ENCODE measurements around the gene CDC37.
"Not testable (repeated sequence)": the region's sequence is repeated elsewhere in the genome, so short reads cannot be mapped to it uniquely, and the experiment has no call there.

CDC37 gene

DNA sequence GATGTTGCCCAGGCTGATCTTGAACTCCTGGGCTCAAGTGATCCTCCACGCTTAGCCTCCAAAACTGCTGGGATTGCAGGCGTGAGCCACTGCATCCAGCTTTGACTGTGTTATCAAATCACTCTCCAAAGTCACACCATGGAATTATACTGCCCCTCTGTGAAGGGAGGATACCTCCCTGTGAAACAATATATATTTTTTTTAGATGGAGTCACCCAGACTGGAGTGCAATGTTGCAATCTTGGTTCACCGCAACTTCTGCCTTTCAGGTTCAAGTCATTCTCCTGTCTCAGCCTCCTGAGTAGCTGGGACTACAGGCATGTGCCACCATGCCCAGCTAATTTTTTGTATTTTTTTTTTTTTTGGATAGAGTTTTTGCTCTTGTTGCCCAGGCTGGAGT lies 30.7 kb downstream of the CDC37 start:
- Mint-ChIP-seq H3K36me3 (ENCODE audit: low read depth) (peaks cover 86% of the 10 kb centered on the region), H3K4me1 (ENCODE audit: low read depth) (peaks cover 45% of the 10 kb centered on the region), H3K27me3 (no peaks in the 10 kb centered on the region), H3K4me3 (peak overlapping the region; percentile 32), H3K27ac (peak overlapping the region; percentile 78), H3K9me3 (no peaks in the 10 kb centered on the region)
- intact Hi-C loops (cut with micrococcal nuclease), result no loop called here

- H3K4me1 Mint-ChIP-seq (ENCODE audit: low read depth), result peaks cover 23% of the 10 kb centered on the region
- no peak overlapping the region for H3K4me3 Mint-ChIP-seq
- H3K27me3 Mint-ChIP-seq, result no peaks in the 10 kb centered on the region
- peaks cover 90% of the 10 kb centered on the region for H3K36me3 Mint-ChIP-seq (ENCODE audit: low read depth)
- no peaks in the 10 kb centered on the region for H3K9me3 Mint-ChIP-seq
- intact Hi-C loops (cut with micrococcal nuclease), result no loop called here
- no peak overlapping the region for H3K27ac Mint-ChIP-seq
Observed at GRCh38 chr19:10368101-10368803, 35.1 kb downstream of the CDC37 start.

DNA sequence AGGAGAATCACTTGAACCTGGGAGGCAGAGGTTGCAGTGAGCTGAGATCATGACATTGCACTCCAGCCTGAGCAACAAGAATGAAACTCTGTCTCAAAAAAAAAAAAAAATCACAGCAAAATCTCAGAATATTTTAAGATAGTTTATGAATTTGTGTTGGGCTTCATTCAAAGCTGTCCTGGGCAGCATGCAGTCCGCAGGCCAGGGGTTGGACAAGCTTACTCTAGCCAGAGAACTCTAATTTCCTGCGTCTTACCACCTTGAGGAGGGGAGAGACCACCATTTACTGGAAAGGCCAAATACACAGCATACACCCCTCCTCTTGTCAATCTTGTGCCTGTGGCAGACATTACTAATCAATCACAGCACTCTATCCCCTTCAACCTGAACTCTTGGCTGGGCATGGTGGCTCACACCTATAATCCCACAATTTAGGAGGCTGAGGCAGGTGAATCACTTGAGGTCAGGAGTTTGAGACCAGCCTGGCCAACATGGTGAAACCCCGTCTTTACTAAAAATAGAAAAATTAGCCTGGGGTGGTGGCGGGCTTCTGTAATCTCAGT lies 36.3 kb downstream of the CDC37 start:
- H3K9me3 Mint-ChIP-seq; H3K4me3 Mint-ChIP-seq; H3K27ac Mint-ChIP-seq; H3K27me3 Mint-ChIP-seq; intact Hi-C loops (cut with micrococcal nuclease): not testable (repeated sequence)
- H3K36me3 Mint-ChIP-seq (ENCODE audit: low read depth), result peaks cover 96% of the 10 kb centered on the region
- peaks cover 16% of the 10 kb centered on the region for H3K4me1 Mint-ChIP-seq (ENCODE audit: low read depth)

- Mint-ChIP-seq H3K27me3 (no peaks in the 10 kb centered on the region), H3K27ac (no peak overlapping the region), H3K4me3 (no peak overlapping the region), H3K36me3 (ENCODE audit: low read depth) (peaks cover 100% of the 10 kb centered on the region), H3K4me1 (ENCODE audit: low read depth) (peaks cover 14% of the 10 kb centered on the region), H3K9me3 (no peaks in the 10 kb centered on the region)
- intact Hi-C loops (cut with micrococcal nuclease), result no loop called here
Observed at GRCh38 chr19:10365518-10365917, 37.8 kb downstream of the CDC37 start.

GRCh38 chr19:10364644-10365043 lies 38.7 kb downstream of the CDC37 start:
- Mint-ChIP-seq H3K4me1 (ENCODE audit: low read depth) (peaks cover 7% of the 10 kb centered on the region), H3K36me3 (ENCODE audit: low read depth) (peaks cover 100% of the 10 kb centered on the region), H3K9me3 (no peaks in the 10 kb centered on the region), H3K27me3 (no peaks in the 10 kb centered on the region), H3K27ac (no peak overlapping the region), H3K4me3 (no peak overlapping the region)
- intact Hi-C loops (cut with micrococcal nuclease), result no loop called here

- H3K9me3 Mint-ChIP-seq, result no peaks in the 10 kb centered on the region
- no peaks in the 10 kb centered on the region for H3K27me3 Mint-ChIP-seq
- no peak overlapping the region for H3K27ac Mint-ChIP-seq
- intact Hi-C loops (cut with micrococcal nuclease), result no loop called here
- peaks cover 100% of the 10 kb centered on the region for H3K36me3 Mint-ChIP-seq (ENCODE audit: low read depth)
- H3K4me1 Mint-ChIP-seq (ENCODE audit: low read depth), result no peaks in the 10 kb centered on the region
- H3K4me3 Mint-ChIP-seq, result no peak overlapping the region
Observed at GRCh38 chr19:10363789-10364281, 39.5 kb downstream of the CDC37 start.

DNA sequence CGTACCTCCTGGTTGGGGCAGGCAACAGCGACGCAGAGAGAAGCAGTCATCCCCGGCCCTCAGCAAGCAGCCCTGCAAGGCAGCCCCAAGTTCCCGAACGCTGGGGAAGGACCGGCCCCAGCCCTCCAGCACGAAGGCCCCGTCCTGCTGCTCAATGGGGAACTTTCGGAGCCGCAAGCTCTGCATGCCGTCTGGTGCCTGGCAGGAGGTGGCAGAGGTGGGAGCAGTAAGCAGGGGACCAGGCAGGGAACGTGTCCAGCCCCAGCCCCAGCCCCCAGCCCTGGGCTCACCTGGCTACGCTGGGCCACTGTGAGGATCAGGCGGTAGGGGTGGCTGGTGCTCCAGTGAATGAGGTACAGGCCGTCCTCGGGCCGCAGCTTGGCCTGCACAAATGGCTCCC lies 41.1 kb downstream of the CDC37 start:
- no peaks in the 10 kb centered on the region for H3K9me3 Mint-ChIP-seq
- peaks cover 100% of the 10 kb centered on the region for H3K36me3 Mint-ChIP-seq (ENCODE audit: low read depth)
- intact Hi-C loops (cut with micrococcal nuclease), result no loop called here
- H3K27me3 Mint-ChIP-seq, result no peaks in the 10 kb centered on the region
- no peak overlapping the region for H3K4me3 Mint-ChIP-seq
- H3K27ac Mint-ChIP-seq, result no peak overlapping the region
- no peaks in the 10 kb centered on the region for H3K4me1 Mint-ChIP-seq (ENCODE audit: low read depth)

GRCh38 chr19:10361569-10362011 lies 41.8 kb downstream of the CDC37 start:
- intact Hi-C loops (cut with micrococcal nuclease), result no loop called here
- Mint-ChIP-seq H3K27ac (no peak overlapping the region), H3K27me3 (no peaks in the 10 kb centered on the region), H3K9me3 (no peaks in the 10 kb centered on the region), H3K4me3 (no peak overlapping the region), H3K4me1 (ENCODE audit: low read depth) (no peaks in the 10 kb centered on the region), H3K36me3 (ENCODE audit: low read depth) (peaks cover 100% of the 10 kb centered on the region)

DNA sequence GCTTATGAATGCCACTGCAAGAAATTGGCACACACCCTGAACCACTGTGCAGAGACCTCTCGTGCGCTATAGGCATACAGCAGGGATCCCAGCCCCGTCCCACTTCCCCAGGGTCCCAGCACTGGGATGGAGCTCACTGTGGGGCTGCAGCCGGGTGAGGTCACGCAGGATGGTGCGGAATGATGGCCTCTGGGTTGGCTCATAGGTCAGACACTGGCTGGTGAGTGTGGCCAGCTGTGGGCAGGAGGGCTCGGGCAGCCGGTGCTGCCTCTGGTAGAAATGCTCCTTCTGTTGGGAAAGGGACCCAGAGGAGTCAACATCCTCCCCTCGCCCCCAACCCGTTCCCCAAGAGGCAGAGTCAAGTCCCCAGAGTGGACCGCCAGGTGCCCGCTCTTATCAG lies 46.9 kb downstream of the CDC37 start:
- intact Hi-C loops (cut with micrococcal nuclease), result no loop called here
- Mint-ChIP-seq H3K36me3 (ENCODE audit: low read depth) (peaks cover 100% of the 10 kb centered on the region), H3K27ac (no peak overlapping the region)

DNA sequence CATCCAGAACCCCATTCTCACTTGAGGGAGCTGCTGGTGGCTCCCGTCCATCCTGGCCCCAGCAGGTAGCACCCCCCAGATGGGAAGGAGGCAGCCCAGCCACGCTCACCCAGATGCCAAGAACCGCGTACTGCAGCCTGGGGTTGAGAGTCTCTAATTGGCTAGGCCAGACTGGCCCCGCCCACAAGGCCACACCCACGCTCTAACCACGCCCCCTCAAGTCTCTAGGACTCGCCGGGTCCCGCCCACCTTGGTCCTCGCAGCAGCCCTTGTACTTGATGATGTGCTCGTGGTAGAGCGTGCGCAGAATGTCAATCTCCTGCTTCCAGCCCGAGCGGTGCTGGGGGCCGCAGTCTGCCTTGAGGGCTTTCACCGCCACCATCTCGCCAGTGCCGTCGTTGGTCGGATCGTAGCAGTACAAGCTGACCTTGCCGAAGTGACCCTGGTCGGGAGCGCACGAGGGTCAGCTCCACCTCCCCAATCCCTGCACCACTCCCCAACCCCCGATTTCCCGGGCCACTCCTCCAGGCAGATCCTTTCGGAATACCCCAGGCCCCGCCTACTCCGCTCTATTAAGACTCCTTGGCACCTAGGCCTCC lies 49.5 kb downstream of the CDC37 start:
- Mint-ChIP-seq H3K36me3 (ENCODE audit: low read depth) (peaks cover 94% of the 10 kb centered on the region), H3K9me3 (no peaks in the 10 kb centered on the region), H3K27ac (no peak overlapping the region), H3K27me3 (no peaks in the 10 kb centered on the region), H3K4me3 (no peak overlapping the region), H3K4me1 (ENCODE audit: low read depth) (peaks cover 5% of the 10 kb centered on the region)
- intact Hi-C loops (cut with micrococcal nuclease), result no loop called here

More for the DNA sequence above, 46.9 kb downstream of the CDC37 start:
- Mint-ChIP-seq H3K9me3 (no peaks in the 10 kb centered on the region), H3K27me3 (no peaks in the 10 kb centered on the region), H3K4me1 (ENCODE audit: low read depth) (peaks cover 5% of the 10 kb centered on the region), H3K4me3 (no peak overlapping the region)

DNA sequence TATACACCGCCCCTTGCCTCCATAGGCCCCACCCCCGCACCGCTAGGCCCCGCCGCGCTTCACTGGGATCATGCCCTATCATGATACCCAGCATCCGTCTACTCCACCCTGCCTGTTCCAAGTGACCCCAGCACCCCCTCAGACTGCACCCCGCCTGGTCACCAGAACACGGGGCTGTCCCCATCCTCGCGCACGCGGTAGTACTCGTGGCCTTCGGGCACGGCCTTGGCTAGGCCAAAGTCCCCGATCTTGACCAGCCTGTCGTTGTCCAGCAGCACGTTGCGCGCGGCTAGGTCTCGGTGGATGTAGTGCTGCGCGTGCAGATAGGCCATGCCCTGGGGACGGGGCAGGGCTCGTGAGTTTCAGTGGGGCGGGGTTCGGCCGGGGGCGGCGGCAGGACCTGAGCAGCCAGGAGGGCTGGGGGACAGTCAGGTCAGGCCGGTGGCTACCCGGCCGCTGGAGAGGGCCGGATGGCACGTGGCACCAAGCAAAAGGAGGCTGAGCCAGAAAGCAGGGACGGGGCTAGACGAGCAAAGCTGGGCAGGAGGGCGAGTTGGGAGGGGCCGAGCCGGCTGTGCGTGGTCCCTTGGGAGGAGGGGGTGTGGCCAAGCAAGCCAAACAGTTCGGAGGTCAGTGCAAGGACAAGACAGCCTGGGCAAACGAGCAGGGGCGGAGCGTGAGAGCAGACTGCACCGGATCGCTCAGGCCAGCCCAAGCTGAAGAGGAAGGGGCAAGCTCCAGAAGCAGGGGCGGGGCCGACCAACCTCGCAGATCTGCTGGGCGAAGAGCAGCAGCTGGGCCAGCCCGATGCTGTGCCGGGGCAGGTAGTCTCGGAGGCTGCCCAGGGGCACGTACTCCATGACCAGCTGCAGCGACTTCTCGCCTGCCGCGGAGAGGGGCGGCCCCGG lies 50.3 kb downstream of the CDC37 start:
- H3K4me1 Mint-ChIP-seq (ENCODE audit: low read depth), result peaks cover 5% of the 10 kb centered on the region
- H3K27ac Mint-ChIP-seq, result no peak overlapping the region
- no peaks in the 10 kb centered on the region for H3K27me3 Mint-ChIP-seq
- no peaks in the 10 kb centered on the region for H3K9me3 Mint-ChIP-seq
- intact Hi-C loops (cut with micrococcal nuclease), result no loop called here
- no peak overlapping the region for H3K4me3 Mint-ChIP-seq
- peaks cover 85% of the 10 kb centered on the region for H3K36me3 Mint-ChIP-seq (ENCODE audit: low read depth)

GRCh38 chr19:10346509-10346908 lies 56.8 kb downstream of the CDC37 start:
- intact Hi-C loops (cut with micrococcal nuclease), result no loop called here
- Mint-ChIP-seq H3K27ac (peak overlapping the region; percentile 82), H3K4me3 (peak overlapping the region; percentile 37), H3K27me3 (no peaks in the 10 kb centered on the region), H3K4me1 (ENCODE audit: low read depth) (peaks cover 12% of the 10 kb centered on the region), H3K36me3 (ENCODE audit: low read depth) (peaks cover 20% of the 10 kb centered on the region), H3K9me3 (no peaks in the 10 kb centered on the region)

DNA sequence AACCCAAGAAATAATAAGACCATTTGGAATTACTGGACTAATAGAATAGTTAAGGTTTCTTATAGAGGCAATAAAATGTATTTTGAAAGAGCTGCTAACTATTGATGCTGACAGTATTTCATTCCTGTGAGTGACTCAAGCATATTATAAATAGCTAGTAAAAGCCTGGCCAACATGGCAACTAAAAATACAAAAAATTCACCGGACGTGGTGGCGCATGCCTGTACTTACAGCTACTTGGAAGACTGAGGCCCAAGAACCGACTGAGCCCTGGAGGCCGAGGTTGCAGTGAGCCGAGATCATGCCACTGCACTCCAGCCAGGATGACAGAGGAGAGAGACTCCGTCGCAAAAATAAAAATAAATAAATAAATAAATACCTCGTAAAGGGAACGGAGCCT lies 58.6 kb downstream of the CDC37 start:
- Mint-ChIP-seq H3K4me3 (no peak overlapping the region), H3K9me3 (no peaks in the 10 kb centered on the region), H3K36me3 (ENCODE audit: low read depth) (peaks cover 3% of the 10 kb centered on the region), H3K27ac (no peak overlapping the region), H3K27me3 (no peaks in the 10 kb centered on the region), H3K4me1 (ENCODE audit: low read depth) (peaks cover 25% of the 10 kb centered on the region)
- intact Hi-C loops (cut with micrococcal nuclease), result no loop called here

- Mint-ChIP-seq H3K4me1 (ENCODE audit: low read depth) (peaks cover 38% of the 10 kb centered on the region), H3K4me3 (no peak overlapping the region), H3K9me3 (no peaks in the 10 kb centered on the region), H3K36me3 (ENCODE audit: low read depth) (no peaks in the 10 kb centered on the region), H3K27ac (peak overlapping the region; percentile 20), H3K27me3 (no peaks in the 10 kb centered on the region)
- intact Hi-C loops (cut with micrococcal nuclease), result no loop called here
Observed at GRCh38 chr19:10343495-10343894, 59.8 kb downstream of the CDC37 start.
